ENCODE measurements around the gene WTAP. TPM values are rescaled to one million over a fixed set of nuclear protein-coding genes. Genes with fewer than 3 reads are reported as not detected.
A peak's percentile ranks its signal among the peaks of the same experiment; 100 is the strongest.
"Not testable (repeated sequence)": the region's sequence is repeated elsewhere in the genome, so short reads cannot be mapped to it uniquely, and the experiment has no call there.

Gene WTAP
- total RNA-seq, 4 donors from 2014 or later: 65.0 to 105 (median 88.5) TPM

- H3K27me3 ChIP-seq: no peaks in the 10 kb centered on the region
- DNase-seq: no peak
- no peak overlapping the region for H3K4me3 ChIP-seq
- no peak overlapping the region for H3K27ac ChIP-seq
- TF ChIP-seq POLR2A (IDR thresholded peaks at IDR 0.05): no peak
- TF ChIP-seq CTCF (IDR thresholded peaks at IDR 0.05): no peak
- H3K4me1 ChIP-seq: peaks cover 0 to 14% (median 1%) of the 10 kb centered on the region in 4 donors
- peaks cover 0 to 76% (median 0%) of the 10 kb centered on the region in 3 donors for H3K36me3 ChIP-seq
- no peaks in the 10 kb centered on the region for H3K9me3 ChIP-seq
Observed at GRCh38 chr6:159686703-159687102, 40.6 kb upstream of the WTAP start.

- Histone ChIP-seq H3K4me3 (no peak overlapping the region), H3K9me3 (no peaks in the 10 kb centered on the region), H3K4me1 (peaks cover 0 to 17% (median 3%) of the 10 kb centered on the region in 4 donors), H3K27ac (no peak overlapping the region), H3K27me3 (no peaks in the 10 kb centered on the region), H3K36me3 (peaks cover 0 to 69% (median 0%) of the 10 kb centered on the region in 3 donors)
- TF ChIP-seq CTCF (IDR thresholded peaks at IDR 0.05) (no peak), POLR2A (IDR thresholded peaks at IDR 0.05) (no peak)
- no peak for DNase-seq
Observed at GRCh38 chr6:159687341-159687740, 40.0 kb upstream of the WTAP start.

DNA sequence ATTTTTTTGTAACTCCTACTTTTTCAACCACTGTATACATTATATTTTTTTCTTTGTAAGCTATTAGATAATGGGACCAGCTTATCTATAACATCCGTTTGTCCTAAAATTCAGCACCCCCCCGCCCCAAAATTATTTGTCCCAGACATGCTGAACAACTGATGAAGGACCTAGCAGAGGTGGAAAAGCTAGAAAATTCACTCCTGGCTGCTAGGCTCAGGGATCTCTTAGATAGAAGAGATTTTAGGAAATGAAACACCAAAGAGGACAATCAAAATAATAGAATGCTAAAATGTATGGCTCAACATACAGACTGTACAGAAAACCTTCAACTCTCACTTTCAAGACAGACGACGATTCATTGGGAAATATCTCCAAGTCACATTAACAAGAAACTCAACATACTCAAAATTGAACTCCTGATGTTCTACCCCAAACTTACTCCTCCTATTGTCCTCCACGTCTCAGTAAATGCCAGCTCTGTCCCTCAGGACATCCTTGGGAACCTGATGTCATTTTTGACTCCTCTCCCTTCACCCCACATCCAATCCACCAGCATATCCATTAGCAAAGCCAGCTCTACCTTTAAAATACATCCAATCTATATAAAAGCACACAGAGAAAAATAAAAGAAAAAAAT is 38.9 kb upstream of the WTAP start:
- DNase-seq: no peak
- H3K4me1 ChIP-seq: peaks cover 0 to 17% (median 3%) of the 10 kb centered on the region in 4 donors
- no peaks in the 10 kb centered on the region for H3K9me3 ChIP-seq
- no peak overlapping the region for H3K4me3 ChIP-seq
- H3K27me3 ChIP-seq: no peaks in the 10 kb centered on the region
- no peak for TF ChIP-seq POLR2A (IDR thresholded peaks at IDR 0.05)
- peaks cover 0 to 60% (median 0%) of the 10 kb centered on the region in 3 donors for H3K36me3 ChIP-seq
- no peak overlapping the region for H3K27ac ChIP-seq

GRCh38 chr6:159689001-159689400 is 38.3 kb upstream of the WTAP start:
- Histone ChIP-seq H3K4me1 (peaks cover 0 to 17% (median 3%) of the 10 kb centered on the region in 4 donors), H3K27ac (no peak overlapping the region), H3K36me3 (peaks cover 0 to 54% (median 0%) of the 10 kb centered on the region in 3 donors), H3K4me3 (no peak overlapping the region), H3K27me3 (no peaks in the 10 kb centered on the region), H3K9me3 (no peaks in the 10 kb centered on the region)
- DNase-seq: no peak
- TF ChIP-seq CTCF (IDR thresholded peaks at IDR 0.05) (no peak), POLR2A (IDR thresholded peaks at IDR 0.05) (no peak)

- not testable (repeated sequence) for DNase-seq, H3K27ac ChIP-seq, H3K27me3 ChIP-seq, H3K9me3 ChIP-seq, H3K4me3 ChIP-seq
- peaks cover 0 to 44% (median 0%) of the 10 kb centered on the region in 3 donors for H3K36me3 ChIP-seq
- H3K4me1 ChIP-seq: peaks cover 0 to 28% (median 3%) of the 10 kb centered on the region in 4 donors
Observed at GRCh38 chr6:159690135-159690534, 37.2 kb upstream of the WTAP start.

- Histone ChIP-seq H3K4me1 (peaks cover 0 to 30% (median 3%) of the 10 kb centered on the region in 4 donors), H3K9me3 (no peaks in the 10 kb centered on the region), H3K27ac (peak overlapping the region; percentile 95 to 99 (median 98)), H3K36me3 (peaks cover 0 to 36% (median 0%) of the 10 kb centered on the region in 3 donors), H3K4me3 (peak overlapping the region; percentile 84 to 98 (median 94)), H3K27me3 (no peaks in the 10 kb centered on the region)
- DNase-seq: no peak
- TF ChIP-seq CTCF (IDR thresholded peaks at IDR 0.05) (peak; percentile 71 to 99 (median 98)), POLR2A (IDR thresholded peaks at IDR 0.05) (peak in 1 of 2 donors; percentile 21)
Observed at GRCh38 chr6:159691133-159691962, 36.0 kb upstream of the WTAP start.

Data from Peyer's patch (tissue), 4 donors.